H9 (cell line): ENCODE results near the gene EFNB3. TPM values are rescaled to one million over a fixed set of nuclear protein-coding genes. Genes with fewer than 3 reads are reported as not detected.

Experiments
- DNase-seq: peaks from one replicate; pipeline ENCODE4 v3.0.0-alpha.2; 2017
- H2AFZ ChIP-seq: one replicate; pipeline ENCODE4 v1.6.1; 2013; ENCODE audit warnings: mild to moderate bottlenecking, low read length, control low read depth, moderate library complexity
- H2AK5ac ChIP-seq: 2 replicates; pipeline ENCODE4 v1.6.1; 2013; ENCODE audit warnings: low read length, control low read depth, mixed read lengths; ENCODE audit not compliant: insufficient read length
- H2BK120ac ChIP-seq: one replicate; pipeline ENCODE4 v1.6.1; 2013; ENCODE audit warnings: low read depth, mild to moderate bottlenecking, low read length, control low read depth, inconsistent platforms; ENCODE audit not compliant: poor library complexity, severe bottlenecking
- H2BK12ac ChIP-seq: 2 replicates; pipeline ENCODE4 v1.6.1; 2013; ENCODE audit warnings: low read length, control low read depth, mixed read lengths, low read depth; ENCODE audit not compliant: insufficient read length
- H2BK15ac ChIP-seq: 2 replicates; pipeline ENCODE4 v1.6.1; 2013; ENCODE audit warnings: low read depth, low read length, control low read depth
- H2BK20ac ChIP-seq: one replicate; pipeline ENCODE4 v1.6.1; 2013; ENCODE audit warnings: low read depth, mild to moderate bottlenecking, low read length, control low read depth, inconsistent platforms; ENCODE audit not compliant: poor library complexity, severe bottlenecking
- H2BK5ac ChIP-seq: 2 replicates; pipeline ENCODE4 v1.6.1; 2013; ENCODE audit warnings: low read length, control low read depth, mixed read lengths; ENCODE audit not compliant: insufficient read length
- H3K14ac ChIP-seq: 2 replicates; pipeline ENCODE4 v1.6.1; 2013; ENCODE audit warnings: low read length, control low read depth; ENCODE audit not compliant: insufficient read depth
- H3K18ac ChIP-seq: 2 replicates; pipeline ENCODE4 v1.6.1; 2013; ENCODE audit warnings: low read depth, mild to moderate bottlenecking, mixed read lengths, low read length, control low read depth; ENCODE audit not compliant: insufficient read length
- H3K23ac ChIP-seq: 2 replicates; pipeline ENCODE4 v1.6.1; 2013; ENCODE audit warnings: low read length, control low read depth, mixed read lengths, low read depth; ENCODE audit not compliant: insufficient read length
- H3K23me2 ChIP-seq: 2 replicates; pipeline ENCODE4 v1.6.1; 2013; ENCODE audit warnings: low read depth, mild to moderate bottlenecking, mixed read lengths, low read length, control low read depth; ENCODE audit not compliant: insufficient read length, poor library complexity, severe bottlenecking
- H3K27ac ChIP-seq: 2 replicates; pipeline ENCODE4 v1.5.1; 2013; ENCODE audit warnings: low read length, control low read depth, mixed read lengths, low read depth; ENCODE audit not compliant: insufficient read length
- H3K27me3 ChIP-seq: 2 replicates; pipeline ENCODE4 v1.6.1; 2013; ENCODE audit warnings: low read length, control low read depth, inconsistent platforms; ENCODE audit not compliant: insufficient read depth
- H3K4ac ChIP-seq: 2 replicates; pipeline ENCODE4 v1.6.1; 2013; ENCODE audit warnings: low read depth, mild to moderate bottlenecking, control low read depth, inconsistent platforms, low read length, moderate library complexity
- H3K4me1 ChIP-seq: 2 replicates; pipeline ENCODE4 v1.6.1; 2013; ENCODE audit warnings: low read length, control low read depth, inconsistent platforms; ENCODE audit not compliant: insufficient read depth
- H3K4me2 ChIP-seq: 2 replicates; pipeline ENCODE4 v1.6.1; 2013; ENCODE audit warnings: low read length, control low read depth, mixed read lengths; ENCODE audit not compliant: insufficient read length, insufficient read depth
- H3K56ac ChIP-seq: 2 replicates; pipeline ENCODE4 v1.6.1; 2013; ENCODE audit warnings: low read depth, mild to moderate bottlenecking, mixed read lengths, low read length, control low read depth; ENCODE audit not compliant: insufficient read length
- H3K79me1 ChIP-seq: 2 replicates; pipeline ENCODE4 v1.6.1; 2013; ENCODE audit warnings: low read depth, mild to moderate bottlenecking, moderate library complexity, low read length, control low read depth, inconsistent platforms; ENCODE audit not compliant: insufficient read depth, poor library complexity, severe bottlenecking
- H3K79me2 ChIP-seq: 2 replicates; pipeline ENCODE4 v1.6.1; 2013; ENCODE audit warnings: low read length, control low read depth, inconsistent platforms; ENCODE audit not compliant: insufficient read depth
- H3K9ac ChIP-seq: 2 replicates; pipeline ENCODE4 v1.6.1; 2013; ENCODE audit warnings: low read length, control low read depth, mixed read lengths; ENCODE audit not compliant: insufficient read length; ENCODE audit errors: extremely low read depth
- H3K9me3 ChIP-seq: one replicate; pipeline ENCODE4 v1.6.1; 2013; ENCODE audit warnings: low read depth, low read length, inconsistent platforms; ENCODE audit not compliant: control insufficient read depth
- H3T11ph ChIP-seq: one replicate; pipeline ENCODE4 v1.6.1; 2013; ENCODE audit warnings: mild to moderate bottlenecking, low read length, control low read depth, inconsistent platforms
- H4K20me1 ChIP-seq: one replicate; pipeline ENCODE4 v1.6.1; 2013; ENCODE audit not compliant: control insufficient read depth, insufficient read length, insufficient read depth
- H4K5ac ChIP-seq: 2 replicates; pipeline ENCODE4 v1.6.1; 2013; ENCODE audit warnings: low read depth, mild to moderate bottlenecking, mixed read lengths, low read length, control low read depth; ENCODE audit not compliant: insufficient read length
- H4K8ac ChIP-seq: replicated peaks from 2 replicates; pipeline ENCODE4 v1.6.1; 2013; ENCODE audit warnings: low read length, control low read depth, mixed read lengths, low read depth; ENCODE audit not compliant: insufficient read length
- H4K91ac ChIP-seq: 2 replicates; pipeline ENCODE4 v1.6.1; 2013; ENCODE audit warnings: low read depth, mild to moderate bottlenecking, moderate library complexity, mixed read lengths, low read length, control low read depth; ENCODE audit not compliant: insufficient read length
- H3K27ac Mint-ChIP-seq, 3 experiments: 2 replicates in 2 of 3; 3 replicates in 1 of 3; pipeline ENCODE4 v1.8.0; 2020 to 2021; ENCODE audit warnings: mixed read lengths in 3 of 3, mild to moderate bottlenecking in 1 of 3, moderate library complexity in 1 of 3
- H3K27me3 Mint-ChIP-seq: 2 replicates; pipeline ENCODE4 v1.8.0; 2021; ENCODE audit warnings: low read depth, mild to moderate bottlenecking, moderate library complexity, mixed read lengths
- H3K36me3 Mint-ChIP-seq, 3 experiments: 2 replicates in 2 of 3; 3 replicates in 1 of 3; pipeline ENCODE4 v1.8.0; 2020 to 2021; ENCODE audit warnings: low read depth in 3 of 3, mixed read lengths in 3 of 3; ENCODE audit not compliant: insufficient read depth in 1 of 3
- H3K4me1 Mint-ChIP-seq, 2 experiments: 2 replicates each; pipeline ENCODE4 v1.8.0; 2020; ENCODE audit warnings: mixed read lengths in 2 of 2
- H3K4me3 Mint-ChIP-seq, 2 experiments: 2 replicates in 1 of 2; 3 replicates in 1 of 2; pipeline ENCODE4 v1.8.0; 2020 to 2021; ENCODE audit warnings: mild to moderate bottlenecking in 2 of 2, mixed read lengths in 2 of 2, moderate library complexity in 1 of 2
- H3K9me3 Mint-ChIP-seq, 2 experiments: 2 replicates in 1 of 2; 3 replicates in 1 of 2; pipeline ENCODE4 v1.8.0; 2020; ENCODE audit warnings: mild to moderate bottlenecking in 2 of 2, mixed read lengths in 2 of 2, moderate library complexity in 1 of 2
- CTCF ChIP-seq: fragments of 200-600 bp; sonication (generic); conservative IDR thresholded peaks from 3 replicates; pipeline ENCODE4 v1.8.0; 2021; ENCODE audit warnings: antibody characterized with exemption, mild to moderate bottlenecking
- WGBS: extraction: QIAGEN DNeasy Blood & Tissue Kit; methylation state at CpG from one replicate; pipeline ENCODE4 v1.1.7; 2013; ENCODE audit warnings: missing lambda C conversion rate, low lambda C conversion rate, mixed read lengths; ENCODE audit not compliant: insufficient read length; ENCODE audit errors: extremely low coverage; 5-methylcytosine and 5-hydroxymethylcytosine counted together
- total RNA-seq: library from RNA; stranded (reverse); gene quantifications from 2 replicates; pipeline ENCODE4 v1.2.1, GENCODE V29; 2021

EFNB3 gene
- total RNA-seq, 1 experiment from 2014 or later, result 11.3 TPM

DNA sequence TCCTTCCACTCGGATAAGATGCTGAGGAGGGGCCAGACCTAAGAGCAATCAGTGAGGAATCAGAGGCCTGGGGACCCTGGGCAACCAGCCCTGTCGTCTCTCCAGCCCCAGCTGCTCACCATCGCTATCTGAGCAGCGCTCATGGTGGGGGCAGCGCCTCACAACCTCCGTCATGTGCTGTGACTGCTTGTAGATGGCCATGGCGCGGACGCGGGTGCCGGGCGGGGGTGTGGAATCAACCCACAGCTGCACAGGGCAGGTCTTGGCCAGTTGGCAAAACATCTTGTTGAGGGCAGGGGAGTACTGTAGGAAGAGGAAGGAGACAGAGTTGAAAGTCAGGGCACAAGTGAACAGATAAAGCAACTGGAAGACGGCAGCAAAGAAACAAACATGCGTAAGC lies 30.1 kb upstream of the EFNB3 start:
- H2AK5ac ChIP-seq, result no peak overlapping the region
- no peak overlapping the region for H2BK12ac ChIP-seq
- no peak overlapping the region for H2AFZ ChIP-seq
- no peak overlapping the region for H2BK20ac ChIP-seq
- Mint-ChIP-seq H3K36me3 (peaks cover 49 to 58% (median 58%) of the 10 kb centered on the region in 3 experiments), H3K4me1 (peaks cover 21 to 43% of the 10 kb centered on the region in 2 experiments), H3K27ac (no peak overlapping the region; a peak in 1 of 7 replicates), H3K9me3 (peaks cover 10% of the 10 kb centered on the region in 2 experiments), H3K27me3 (no peaks in the 10 kb centered on the region), H3K4me3 (peak overlapping the region in 1 of 2 experiments; percentile 4; a peak in 1 of 5 replicates)
- TF ChIP-seq CTCF, result no peak
- H2BK5ac ChIP-seq, result no peak overlapping the region
- no peaks in the 10 kb centered on the region for H4K20me1 ChIP-seq
- no peak overlapping the region for H3K56ac ChIP-seq
- peaks cover 10% of the 10 kb centered on the region for H3K9me3 ChIP-seq
- H3K27ac ChIP-seq, result no peak overlapping the region
- no peak overlapping the region for H4K5ac ChIP-seq
- DNase-seq, result no peak
- H2BK15ac ChIP-seq, result no peak overlapping the region
- H3K23ac ChIP-seq, result no peak overlapping the region
- peaks cover 7% of the 10 kb centered on the region; the same call in 1 of the 2 replicates for H3K4me1 ChIP-seq
- no peak overlapping the region for H3K4me2 ChIP-seq
- H3T11ph ChIP-seq, result no peak overlapping the region
- H3K14ac ChIP-seq, result no peak overlapping the region
- no peak overlapping the region for H4K8ac ChIP-seq
- no peaks in the 10 kb centered on the region; the same call in 1 of the 2 replicates for H3K79me2 ChIP-seq
- WGBS, result no CpG with 5 or more reads among the region's 14 CpGs
- H3K79me1 ChIP-seq, result no peaks in the 10 kb centered on the region
- no peak overlapping the region for H3K18ac ChIP-seq
- no peaks in the 10 kb centered on the region for H3K27me3 ChIP-seq
- no peak overlapping the region for H3K9ac ChIP-seq
- no peak overlapping the region for H2BK120ac ChIP-seq
- H3K23me2 ChIP-seq, result no peaks in the 10 kb centered on the region
- H3K4ac ChIP-seq, result no peak overlapping the region
- H4K91ac ChIP-seq, result no peak overlapping the region
